SKM-1 treated with dmso at 0.1 percent for 144 hours (cell line): ENCODE data around the gene MYBPC1.
"Not testable (repeated sequence)": the region's sequence is repeated elsewhere in the genome, so short reads cannot be mapped to it uniquely, and the experiment has no call there.

Source experiments
- DNase-seq: peaks from one replicate; lab custom pipeline; 2025; ENCODE audit not compliant: unreplicated experiment; lab: John Stamatoyannopoulos, UW

MYBPC1 gene, protein sequence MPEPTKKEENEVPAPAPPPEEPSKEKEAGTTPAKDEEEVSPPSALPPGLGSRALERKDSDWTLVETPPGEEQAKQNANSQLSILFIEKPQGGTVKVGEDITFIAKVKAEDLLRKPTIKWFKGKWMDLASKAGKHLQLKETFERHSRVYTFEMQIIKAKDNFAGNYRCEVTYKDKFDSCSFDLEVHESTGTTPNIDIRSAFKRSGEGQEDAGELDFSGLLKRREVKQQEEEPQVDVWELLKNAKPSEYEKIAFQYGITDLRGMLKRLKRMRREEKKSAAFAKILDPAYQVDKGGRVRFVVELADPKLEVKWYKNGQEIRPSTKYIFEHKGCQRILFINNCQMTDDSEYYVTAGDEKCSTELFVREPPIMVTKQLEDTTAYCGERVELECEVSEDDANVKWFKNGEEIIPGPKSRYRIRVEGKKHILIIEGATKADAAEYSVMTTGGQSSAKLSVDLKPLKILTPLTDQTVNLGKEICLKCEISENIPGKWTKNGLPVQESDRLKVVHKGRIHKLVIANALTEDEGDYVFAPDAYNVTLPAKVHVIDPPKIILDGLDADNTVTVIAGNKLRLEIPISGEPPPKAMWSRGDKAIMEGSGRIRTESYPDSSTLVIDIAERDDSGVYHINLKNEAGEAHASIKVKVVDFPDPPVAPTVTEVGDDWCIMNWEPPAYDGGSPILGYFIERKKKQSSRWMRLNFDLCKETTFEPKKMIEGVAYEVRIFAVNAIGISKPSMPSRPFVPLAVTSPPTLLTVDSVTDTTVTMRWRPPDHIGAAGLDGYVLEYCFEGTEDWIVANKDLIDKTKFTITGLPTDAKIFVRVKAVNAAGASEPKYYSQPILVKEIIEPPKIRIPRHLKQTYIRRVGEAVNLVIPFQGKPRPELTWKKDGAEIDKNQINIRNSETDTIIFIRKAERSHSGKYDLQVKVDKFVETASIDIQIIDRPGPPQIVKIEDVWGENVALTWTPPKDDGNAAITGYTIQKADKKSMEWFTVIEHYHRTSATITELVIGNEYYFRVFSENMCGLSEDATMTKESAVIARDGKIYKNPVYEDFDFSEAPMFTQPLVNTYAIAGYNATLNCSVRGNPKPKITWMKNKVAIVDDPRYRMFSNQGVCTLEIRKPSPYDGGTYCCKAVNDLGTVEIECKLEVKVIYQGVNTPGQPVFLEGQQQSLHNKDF

DNA sequence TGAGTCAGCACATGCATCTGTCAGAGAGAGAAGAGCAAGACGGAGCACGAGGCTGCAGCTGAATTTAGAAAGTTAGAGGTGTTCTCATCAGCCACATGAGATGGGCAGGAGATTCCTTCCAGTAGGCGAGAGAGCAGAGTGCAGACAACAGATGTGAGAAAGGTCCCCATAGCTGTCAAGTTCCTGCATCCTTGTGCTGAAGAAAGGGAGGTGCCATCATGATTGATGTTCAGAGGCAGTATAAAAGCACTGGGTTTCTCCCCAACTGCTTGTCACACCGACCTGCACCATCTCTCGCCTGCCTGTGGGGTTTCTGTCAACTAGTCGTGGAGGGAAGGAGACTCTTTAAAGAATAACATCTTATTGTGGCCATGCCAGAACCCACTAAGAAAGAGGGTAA, at the start of gene MYBPC1:
TSS of gene MYBPC1 (plus strand) at position 272 of the 400 bp plus-strand sequence. CDS start at position 372, 100 bp downstream.
- DNase-seq: no peak

GRCh38 chr12:101551362-101552114, 43.2 kb upstream of the MYBPC1 start:
- DNase-seq: no peak

DNA sequence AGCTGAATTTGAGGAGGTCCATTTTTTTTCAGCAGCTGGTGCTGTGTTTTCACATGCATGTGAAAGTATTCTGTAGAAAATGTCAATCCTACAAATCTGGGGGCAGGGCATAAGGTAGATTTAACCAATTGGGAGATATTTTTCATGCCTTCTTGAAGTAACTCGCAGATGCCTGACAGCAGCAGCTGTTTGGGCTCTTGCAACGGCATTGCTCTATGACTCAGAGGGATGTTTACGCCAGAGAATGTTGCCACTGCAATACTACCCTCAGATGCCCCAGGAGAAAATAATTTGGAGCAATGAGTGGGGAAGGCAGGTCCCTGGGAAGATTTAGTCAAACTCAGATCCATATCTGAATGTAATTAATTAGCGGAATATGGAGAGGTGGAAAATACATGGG, 42.5 kb upstream of the MYBPC1 start:
- no peak for DNase-seq

GRCh38 chr12:101557094-101557493, 37.7 kb upstream of the MYBPC1 start:
- DNase-seq: no peak

DNA sequence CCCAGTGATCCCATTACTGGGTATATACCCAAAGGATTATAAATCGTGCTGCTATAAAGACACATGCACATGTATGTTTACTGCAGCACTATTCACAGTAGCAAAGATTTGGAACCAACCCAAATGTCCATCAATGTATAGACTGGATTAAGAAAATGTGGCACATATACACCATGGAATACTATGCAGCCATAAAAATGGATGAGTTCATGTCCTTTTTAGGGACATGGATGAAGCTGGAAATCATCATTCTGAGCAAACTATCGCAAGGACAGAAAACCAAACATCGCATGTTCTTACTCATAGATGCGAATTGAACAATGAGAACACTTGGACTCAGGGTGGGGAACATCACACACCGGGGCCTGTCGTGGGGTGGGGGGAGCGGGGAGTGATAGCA, 36.0 kb upstream of the MYBPC1 start:
- DNase-seq: not testable (repeated sequence)

DNA sequence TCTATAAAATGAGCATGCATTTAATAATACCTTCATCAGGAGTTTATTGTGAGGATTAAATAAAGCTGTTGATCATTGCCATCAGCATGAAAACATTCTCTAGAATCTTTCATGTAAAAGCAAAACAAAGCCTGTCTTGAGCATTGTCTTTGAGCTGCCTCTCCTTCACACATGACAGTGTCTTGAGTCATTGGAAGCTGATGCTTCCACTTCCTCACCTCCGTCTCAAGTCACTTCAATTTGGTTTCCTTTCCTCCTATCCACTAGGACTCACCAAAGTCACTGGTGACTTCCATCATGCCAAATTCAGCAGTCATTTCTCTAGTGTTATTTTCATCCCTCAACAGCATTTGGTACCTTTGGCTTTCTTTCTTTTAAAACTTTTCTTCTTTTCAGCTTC, 31.6 kb upstream of the MYBPC1 start:
- DNase-seq: no peak

DNA sequence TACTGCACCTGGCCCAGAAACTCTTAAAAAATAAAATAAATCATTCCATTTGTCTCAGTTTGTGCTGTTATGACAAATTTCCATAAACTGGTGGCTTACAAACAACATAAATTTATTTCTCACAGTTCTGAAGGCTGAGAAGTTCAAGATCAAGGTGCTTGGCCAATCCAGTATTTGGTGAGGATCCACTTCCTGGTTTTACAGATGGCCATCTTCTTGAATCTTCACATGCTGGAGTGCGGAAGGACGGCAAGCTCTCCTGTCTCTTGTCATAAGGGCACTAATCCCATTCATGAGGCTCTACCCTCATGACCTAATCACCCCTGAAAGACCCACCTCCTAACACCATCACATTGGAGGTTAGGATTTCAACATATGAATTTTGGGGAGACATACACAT, 29.9 kb upstream of the MYBPC1 start:
- DNase-seq: no peak

DNA sequence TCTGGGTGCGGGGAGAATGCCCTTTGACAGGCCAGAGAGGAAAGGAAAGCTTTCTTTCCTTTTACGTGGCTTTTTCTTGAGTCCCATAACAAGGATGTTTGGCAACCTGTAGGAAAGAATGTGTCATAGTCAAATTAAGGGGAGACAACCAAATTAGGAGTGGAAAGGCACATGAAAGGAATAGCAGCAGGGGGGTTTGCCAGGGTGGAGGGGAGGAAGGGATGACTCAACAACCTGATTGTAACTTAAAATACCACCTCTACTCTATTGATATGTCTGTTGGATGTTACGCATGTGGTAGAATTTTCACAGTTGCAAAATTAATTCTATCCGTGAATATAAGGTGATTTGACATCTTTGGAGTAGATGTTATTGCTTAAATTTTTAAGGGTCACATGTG, 28.5 kb upstream of the MYBPC1 start:
- no peak for DNase-seq

- DNase-seq: no peak
These were observed 26.9 kb upstream of the MYBPC1 start for GRCh38 chr12:101567918-101568317.

GRCh38 chr12:101570047-101570446, 24.7 kb upstream of the MYBPC1 start:
- no peak for DNase-seq

GRCh38 chr12:101571105-101571504, 23.7 kb upstream of the MYBPC1 start:
- no peak for DNase-seq

- DNase-seq: no peak
These were observed 21.0 kb upstream of the MYBPC1 start for GRCh38 chr12:101573743-101574142.

GRCh38 chr12:101578417-101578816, 16.4 kb upstream of the MYBPC1 start:
- no peak for DNase-seq

DNA sequence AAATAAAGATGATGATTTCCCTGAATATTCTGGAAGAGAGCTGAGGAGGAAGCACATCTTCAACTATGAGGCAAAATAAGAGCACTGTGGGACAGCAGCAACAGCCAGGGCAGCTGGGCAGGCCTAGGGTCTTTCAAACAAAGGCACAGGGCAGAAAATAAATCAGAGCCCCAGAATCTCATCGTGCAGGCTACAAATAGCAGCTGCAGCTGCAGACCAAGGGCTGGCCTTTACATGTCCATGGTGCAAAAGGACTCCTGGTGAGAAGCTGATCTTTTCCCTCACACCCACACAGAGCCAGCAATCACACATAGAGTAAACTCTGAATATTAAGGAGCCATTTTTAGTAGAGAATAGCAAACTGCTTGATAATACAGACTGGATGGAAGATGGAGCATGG, 13.6 kb upstream of the MYBPC1 start:
- DNase-seq: no peak

- DNase-seq: no peak
These were observed 11.8 kb upstream of the MYBPC1 start for GRCh38 chr12:101582937-101583336.

GRCh38 chr12:101590383-101590782, 4.4 kb upstream of the MYBPC1 start:
- DNase-seq: no peak

GRCh38 chr12:101591781-101592180, 3.0 kb upstream of the MYBPC1 start:
- no peak for DNase-seq

DNA sequence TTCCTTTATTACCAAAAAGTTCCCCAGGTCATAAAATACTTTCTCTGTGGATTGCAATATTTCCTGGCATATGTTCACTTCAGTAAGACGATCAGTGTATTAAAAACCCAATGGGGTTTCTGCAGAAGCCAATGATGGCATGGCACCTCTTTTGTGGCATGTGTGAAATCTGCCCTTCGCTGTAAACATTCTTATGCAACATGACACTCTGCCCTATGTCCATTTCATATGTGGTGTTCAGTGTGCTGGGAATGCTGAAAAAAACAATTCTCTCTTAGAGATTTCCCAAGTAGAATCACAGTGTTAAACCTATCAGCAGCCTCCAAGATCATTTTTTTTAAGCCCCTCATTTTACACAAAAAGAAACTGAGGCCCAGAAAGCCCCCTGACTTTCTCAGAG, 2.3 kb upstream of the MYBPC1 start:
- no peak for DNase-seq

GRCh38 chr12:101592921-101593320, 1.9 kb upstream of the MYBPC1 start:
- no peak for DNase-seq

GRCh38 chr12:101596172-101596571, 1.4 kb downstream of the MYBPC1 start:
- no peak for DNase-seq

GRCh38 chr12:101597164-101597563, 2.4 kb downstream of the MYBPC1 start:
- no peak for DNase-seq
